Panc1 (cell line): Measurements from ENCODE around the gene CC2D1A.

Experiments used
- POLR2AphosphoS5 ChIP-seq: IDR thresholded peaks from 2 replicates; pipeline ENCODE4 v1.6.1; 2012; ENCODE audit warnings: mild to moderate bottlenecking, low read depth, low read length, moderate library complexity
- TF ChIP-seq, protein P1 (sequence below): fragments of 450-650 bp; IDR thresholded peaks from 2 replicates; pipeline ENCODE4 v1.5.1; 2017; ENCODE audit warnings: mild to moderate bottlenecking

DNA sequence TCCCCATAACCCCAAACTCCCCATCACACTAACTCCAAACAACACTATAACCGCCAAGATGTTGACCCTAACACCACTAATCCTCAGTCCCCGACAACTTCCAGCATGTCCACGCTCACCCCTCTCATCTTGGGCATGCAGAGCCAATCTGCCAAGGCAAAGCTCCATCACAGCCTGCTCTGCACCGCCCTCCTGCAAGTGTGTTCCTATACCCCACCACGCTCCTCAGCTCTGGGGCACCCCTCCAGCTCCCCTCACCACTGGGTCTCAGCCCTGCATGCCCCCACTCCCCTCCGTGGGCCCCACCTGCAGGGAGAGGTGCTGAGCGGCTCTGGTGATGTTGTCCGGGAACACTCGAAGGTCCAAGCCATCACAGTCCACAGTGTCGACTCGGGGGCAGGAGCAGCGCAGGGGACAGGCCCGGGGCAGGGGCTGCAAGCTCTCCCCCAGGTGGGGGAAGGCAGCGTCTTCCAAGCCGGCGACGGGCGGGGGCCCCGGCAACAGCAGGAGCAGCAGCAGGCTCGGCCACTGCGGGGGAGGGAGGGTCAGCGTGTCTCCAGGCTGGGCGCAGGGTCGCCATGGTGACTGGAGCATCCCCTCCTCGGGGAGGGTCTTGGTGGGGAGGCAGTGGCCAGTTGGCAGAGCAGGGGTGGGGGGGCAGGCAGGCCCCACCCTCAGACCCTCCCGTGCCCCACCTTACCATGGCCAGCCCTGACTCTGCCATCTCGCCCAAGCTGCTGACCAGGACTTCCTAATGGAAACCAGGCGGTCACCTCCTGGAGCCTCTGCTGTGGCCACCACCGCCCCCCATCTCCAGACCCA, 31.7 kb downstream of the CC2D1A start:
- TF ChIP-seq POLR2AphosphoS5: no peak
- TF ChIP-seq, protein P1, sequence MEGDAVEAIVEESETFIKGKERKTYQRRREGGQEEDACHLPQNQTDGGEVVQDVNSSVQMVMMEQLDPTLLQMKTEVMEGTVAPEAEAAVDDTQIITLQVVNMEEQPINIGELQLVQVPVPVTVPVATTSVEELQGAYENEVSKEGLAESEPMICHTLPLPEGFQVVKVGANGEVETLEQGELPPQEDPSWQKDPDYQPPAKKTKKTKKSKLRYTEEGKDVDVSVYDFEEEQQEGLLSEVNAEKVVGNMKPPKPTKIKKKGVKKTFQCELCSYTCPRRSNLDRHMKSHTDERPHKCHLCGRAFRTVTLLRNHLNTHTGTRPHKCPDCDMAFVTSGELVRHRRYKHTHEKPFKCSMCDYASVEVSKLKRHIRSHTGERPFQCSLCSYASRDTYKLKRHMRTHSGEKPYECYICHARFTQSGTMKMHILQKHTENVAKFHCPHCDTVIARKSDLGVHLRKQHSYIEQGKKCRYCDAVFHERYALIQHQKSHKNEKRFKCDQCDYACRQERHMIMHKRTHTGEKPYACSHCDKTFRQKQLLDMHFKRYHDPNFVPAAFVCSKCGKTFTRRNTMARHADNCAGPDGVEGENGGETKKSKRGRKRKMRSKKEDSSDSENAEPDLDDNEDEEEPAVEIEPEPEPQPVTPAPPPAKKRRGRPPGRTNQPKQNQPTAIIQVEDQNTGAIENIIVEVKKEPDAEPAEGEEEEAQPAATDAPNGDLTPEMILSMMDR: no peak
